Motor neuron (in vitro differentiated cells): ENCODE measurements around the gene FCHSD2. TPM values are rescaled to one million over a fixed set of nuclear protein-coding genes. Genes with fewer than 3 reads are reported as not detected.
"Not testable (repeated sequence)": the region's sequence is repeated elsewhere in the genome, so short reads cannot be mapped to it uniquely, and the experiment has no call there.

Source experiments
- ATAC-seq, 8 experiments: fragments of 200-7000 bp; cut with Tn5 transposase; replicated peaks in 6 of 8; 2 replicates each; pipeline ENCODE4 v1.8.0; 2021; ENCODE audit warnings: mild to moderate bottlenecking in 8 of 8, moderate library complexity in 8 of 8
- H3K27ac ChIP-seq, 2 donors: fragments of 250-450 bp; sonication (Bioruptor Pico); 2 replicates each; pipeline ENCODE4 v1.9.0; 2021; ENCODE audit warnings: antibody characterized with exemption in 2 of 2, mild to moderate bottlenecking in 2 of 2, moderate library complexity in 1 of 2
- H3K4me1 ChIP-seq, 2 donors: fragments of 250-450 bp; sonication (Bioruptor Pico); replicated peaks in 1 of 2; 2 replicates each; pipeline ENCODE4 v1.6.1; 2021; ENCODE audit warnings: antibody characterized with exemption in 2 of 2, mild to moderate bottlenecking in 2 of 2, moderate library complexity in 1 of 2
- H3K4me3 ChIP-seq, 5 donors: fragments of 250-450 bp; sonication (Bioruptor Pico); 2 replicates each; pipeline ENCODE4 v1.9.0; 2021; ENCODE audit warnings: antibody characterized with exemption in 5 of 5, mild to moderate bottlenecking in 5 of 5, moderate library complexity in 4 of 5
- WGBS, 10 experiments: fragments of 450-650 bp; shearing (Covaris generic); methylation state at CpG; one replicate each; pipeline ENCODE4 v1.0.0; 2022; 5-methylcytosine and 5-hydroxymethylcytosine counted together
- in situ Hi-C, 9 experiments: fragments of 400-800 bp; cut with MboI; loops; one replicate each; pipeline ENCODE4 v1.15.0; 2021; ENCODE audit warnings: low sequenced_read_pairs in 9 of 9, low pct_unique_long_range_greater_than_20kb in 2 of 9; ENCODE audit not compliant: unreplicated experiment in 9 of 9
- total RNA-seq, 8 experiments: library from RNA; unstranded; fragments of 300-600 nt; gene quantifications; 2 replicates each; pipeline versions ENCODE4 v1.2.3 to v1.2.4, GENCODE V29; 2022

The FCHSD2 gene
- total RNA-seq, 8 experiments from 2014 or later = 11.6 to 22.1 (median 18.0) TPM

DNA sequence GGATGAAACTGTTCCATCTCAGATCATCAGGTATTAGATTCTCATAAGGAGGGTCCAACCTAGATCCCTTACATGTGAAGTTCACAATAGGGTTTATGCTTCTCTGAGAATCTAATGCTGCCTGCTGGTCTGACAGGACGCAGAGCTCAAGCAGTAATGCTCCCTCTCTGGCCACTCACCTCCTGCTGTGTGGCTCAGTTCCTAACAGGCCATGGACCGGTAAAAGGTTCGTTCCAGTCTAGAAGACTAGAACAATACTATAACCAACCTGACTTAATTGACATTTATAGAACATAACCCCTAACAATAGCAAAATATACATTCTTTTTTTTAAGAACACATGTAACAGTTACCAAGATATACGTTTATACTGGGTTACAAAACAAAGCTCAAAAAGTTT, 282.1 kb downstream of the FCHSD2 start:
- peaks cover 0 to 2% of the 10 kb centered on the region in 2 donors for H3K4me1 ChIP-seq
- no peak overlapping the region for H3K27ac ChIP-seq
- ATAC-seq = no peak
- in situ Hi-C loops = loop anchor here in 1 of 9 experiments (25.0 kb wide), 1 partner anchor 277 kb away; the partner anchor contains the start of gene FCHSD2
- WGBS, 10 experiments = 89 to 100% (median 99%) methylated on average over 1 to 4 of the region's 4 CpGs
- no peak overlapping the region for H3K4me3 ChIP-seq

DNA sequence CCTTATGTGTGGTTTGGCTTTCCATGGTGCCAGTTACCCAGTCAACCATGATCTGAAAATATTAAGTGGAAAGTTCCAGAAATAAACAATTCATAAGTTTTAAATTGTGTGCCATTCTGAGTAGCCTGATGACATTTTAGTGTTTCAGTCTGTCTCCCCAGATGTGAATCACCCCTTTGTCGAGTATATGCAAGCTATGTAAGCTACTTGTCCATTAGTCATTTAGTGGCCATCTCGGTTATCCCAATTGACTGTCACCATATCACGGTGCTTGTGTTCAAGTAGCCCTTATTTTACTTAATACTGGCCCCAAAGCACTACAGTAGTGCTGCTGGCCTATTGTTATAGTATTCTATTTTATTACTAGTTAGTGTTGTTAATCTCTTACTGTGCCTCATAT, 283.0 kb downstream of the FCHSD2 start:
- Histone ChIP-seq H3K4me3 (no peak overlapping the region), H3K4me1 (no peaks in the 10 kb centered on the region), H3K27ac (no peak overlapping the region)
- ATAC-seq = no peak
- in situ Hi-C loops = loop anchor here in 1 of 9 experiments (25.0 kb wide), 1 partner anchor 278 kb away; the partner anchor contains the start of gene FCHSD2
- 0 to 100% (median 50%) methylated on average over 1 to 3 of the region's 3 CpGs; no CpG with 5 or more reads in 5 of the 10 experiments for WGBS, 10 experiments

- WGBS, 10 experiments = 90 to 100% (median 100%) methylated on average over 1 to 2 of the region's 2 CpGs; no CpG with 5 or more reads in 2 of the 10 experiments
- not testable (repeated sequence) for H3K4me3 ChIP-seq, H3K4me1 ChIP-seq, H3K27ac ChIP-seq, ATAC-seq
- in situ Hi-C loops = loop anchor here in 1 of 9 experiments (25.0 kb wide), 1 partner anchor 279 kb away; the partner anchor contains the start of gene FCHSD2
Observed at GRCh38 chr11:72858267-72858666, 283.9 kb downstream of the FCHSD2 start.

DNA sequence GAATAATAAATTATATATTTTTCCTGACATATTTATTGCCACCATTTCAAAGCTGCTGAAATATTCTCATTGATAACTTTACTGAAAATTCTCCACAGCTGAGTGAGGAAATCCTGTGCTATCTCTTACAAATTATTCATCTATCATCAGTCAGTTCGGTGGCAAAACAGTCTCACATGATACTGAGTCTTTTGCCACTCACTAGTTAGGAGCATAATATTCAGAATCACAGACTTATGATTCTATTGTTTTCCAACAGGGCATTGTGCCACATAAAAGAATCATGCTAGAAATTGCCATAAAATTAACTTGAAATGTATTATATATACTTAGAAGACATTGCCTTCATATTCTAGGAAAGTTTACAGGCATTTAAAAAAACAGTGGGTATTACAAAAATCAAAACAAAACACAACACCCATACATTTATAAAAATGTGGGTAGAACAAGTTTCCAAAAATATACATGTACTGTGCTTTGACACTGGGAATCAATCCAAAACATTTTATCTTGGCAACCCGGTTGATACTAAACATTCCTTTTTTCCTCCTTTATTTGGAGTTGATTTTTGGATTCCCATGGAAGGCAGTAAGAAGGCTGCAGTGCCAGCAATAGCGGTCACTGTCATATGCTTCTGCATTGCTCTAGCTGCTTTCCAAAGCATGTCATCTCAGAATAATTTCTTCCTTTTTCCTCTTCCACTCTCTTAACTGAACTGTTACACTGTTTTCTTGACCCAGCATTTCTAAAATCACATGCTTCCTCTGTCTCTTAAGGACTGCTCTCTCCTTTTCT, 285.4 kb downstream of the FCHSD2 start:
- WGBS, 10 experiments = 4 to 100% (median 36%) methylated on average over 1 to 3 of the region's 3 CpGs; no CpG with 5 or more reads in 2 of the 10 experiments
- peak in 2 of 8 experiments; percentile 17 to 27 for ATAC-seq
- no peaks in the 10 kb centered on the region for H3K4me1 ChIP-seq
- in situ Hi-C loops = loop anchor here in 1 of 9 experiments (25.0 kb wide), 1 partner anchor 281 kb away; the partner anchor contains the start of gene FCHSD2
- H3K4me3 ChIP-seq = no peak overlapping the region
- no peak overlapping the region for H3K27ac ChIP-seq

- Histone ChIP-seq H3K4me3 (no peak overlapping the region), H3K4me1 (no peaks in the 10 kb centered on the region), H3K27ac (no peak overlapping the region)
- no peak for ATAC-seq
- WGBS, 10 experiments = 69 to 100% (median 96%) methylated on average over 1 to 3 of the region's 3 CpGs; no CpG with 5 or more reads in 1 of the 10 experiments
- in situ Hi-C loops = loop anchor here in 1 of 9 experiments (25.0 kb wide), 1 partner anchor 281 kb away; the partner anchor contains the start of gene FCHSD2
Observed at GRCh38 chr11:72856065-72856464, 286.1 kb downstream of the FCHSD2 start.

GRCh38 chr11:72851726-72852125, 290.4 kb downstream of the FCHSD2 start:
- H3K4me1 ChIP-seq = no peaks in the 10 kb centered on the region
- H3K27ac ChIP-seq = no peak overlapping the region
- no peak overlapping the region for H3K4me3 ChIP-seq
- no peak for ATAC-seq
- in situ Hi-C loops = loop anchor here in 1 of 9 experiments (25.0 kb wide), 1 partner anchor 286 kb away; the partner anchor contains the start of gene FCHSD2
- 60 to 100% (median 93%) methylated on average over 1 to 4 of the region's 4 CpGs for WGBS, 10 experiments

DNA sequence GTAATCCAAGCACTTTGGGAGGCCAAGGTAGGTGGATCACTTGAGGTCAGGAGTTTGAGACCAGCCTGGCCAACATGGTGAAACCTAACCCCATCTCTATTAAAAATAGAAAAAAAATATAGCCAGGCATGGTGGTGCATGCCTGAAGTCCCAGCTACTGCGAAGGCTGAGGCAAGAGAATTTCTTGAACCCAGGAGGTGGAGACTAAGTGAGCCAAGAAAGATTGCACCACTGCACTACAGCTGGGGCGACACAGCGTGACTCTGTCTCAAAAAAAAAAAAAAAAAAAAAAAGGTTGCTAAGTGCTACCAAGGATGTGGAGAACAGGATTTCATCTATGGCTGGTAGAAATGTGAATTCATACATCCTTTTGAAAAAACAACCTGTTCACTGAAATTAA, 291.3 kb downstream of the FCHSD2 start:
- Histone ChIP-seq H3K4me1 (no peaks in the 10 kb centered on the region), H3K4me3 (no peak overlapping the region), H3K27ac (no peak overlapping the region)
- 86 to 100% (median 100%) methylated on average over 1 to 3 of the region's 3 CpGs; no CpG with 5 or more reads in 1 of the 10 experiments for WGBS, 10 experiments
- ATAC-seq = no peak
- in situ Hi-C loops = loop anchor here in 1 of 9 experiments (25.0 kb wide), 1 partner anchor 286 kb away; the partner anchor contains the start of gene FCHSD2

DNA sequence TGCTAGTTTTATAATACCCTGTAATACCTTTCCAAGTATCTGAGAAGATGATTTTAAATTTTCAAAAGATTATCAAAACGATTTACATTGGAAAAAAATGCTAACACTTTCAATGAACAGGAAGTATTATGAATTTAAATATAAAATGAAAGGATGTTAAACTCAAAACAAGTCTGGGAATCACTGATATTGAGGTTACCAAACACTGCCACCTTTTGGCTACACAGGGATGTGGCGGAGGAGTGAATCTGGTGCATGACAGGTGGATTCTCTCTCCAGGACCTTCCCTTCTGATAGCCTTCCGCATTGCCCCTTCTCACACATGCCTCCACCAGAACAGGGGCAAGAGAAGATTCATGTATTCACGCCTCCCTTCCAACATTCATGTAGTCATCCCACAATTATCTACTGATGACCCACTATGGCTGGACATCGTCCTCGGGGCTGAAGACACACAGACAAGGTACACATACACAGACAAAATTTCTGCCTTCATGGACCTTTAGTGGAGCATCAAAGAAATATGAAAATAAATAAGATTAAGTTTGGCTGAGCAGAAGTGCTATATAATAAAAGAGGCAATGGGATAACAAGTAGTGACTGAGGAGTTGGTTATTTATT, 293.2 kb downstream of the FCHSD2 start:
- ATAC-seq = peak in 3 of 8 experiments; percentile 50 to 62 (median 57)
- Histone ChIP-seq H3K4me1 (no peaks in the 10 kb centered on the region), H3K4me3 (no peak overlapping the region), H3K27ac (no peak overlapping the region)
- WGBS, 10 experiments = 0 to 76% (median 63%) methylated on average over 1 to 6 of the region's 6 CpGs
- in situ Hi-C loops = loop anchor here in 3 of 9 experiments (25.0 kb wide), 2 partner anchors 338 to 388 kb away; no protein-coding TSS in a partner anchor

DNA sequence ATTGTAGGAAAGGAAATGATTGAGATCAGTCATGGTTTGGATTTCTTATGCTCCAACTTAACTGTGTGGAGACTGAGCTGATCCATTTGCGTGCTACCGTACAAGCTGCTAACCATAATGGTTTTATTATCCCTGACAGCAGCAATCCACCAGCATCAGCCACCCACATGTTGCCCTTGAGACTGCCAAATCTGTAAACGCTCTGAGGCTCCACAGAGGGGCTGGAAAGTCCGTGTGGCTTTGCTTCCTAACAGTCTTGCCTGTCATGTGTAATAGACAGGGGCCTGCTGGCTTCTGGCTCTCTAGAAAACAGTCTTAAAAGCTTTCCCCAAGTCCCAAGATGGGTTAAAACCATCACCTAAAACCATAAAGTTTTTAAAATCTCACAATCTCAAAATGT, 297.8 kb downstream of the FCHSD2 start:
- no peak overlapping the region for H3K4me3 ChIP-seq
- no peak overlapping the region for H3K27ac ChIP-seq
- peak in 2 of 8 experiments; percentile 27 to 34 for ATAC-seq
- 40 to 100% (median 75%) methylated on average over 2 to 4 of the region's 4 CpGs; no CpG with 5 or more reads in 4 of the 10 experiments for WGBS, 10 experiments
- in situ Hi-C loops = loop anchor here in 3 of 9 experiments (25.0 kb wide), 2 partner anchors 343 to 393 kb away; no protein-coding TSS in a partner anchor
- no peaks in the 10 kb centered on the region for H3K4me1 ChIP-seq

DNA sequence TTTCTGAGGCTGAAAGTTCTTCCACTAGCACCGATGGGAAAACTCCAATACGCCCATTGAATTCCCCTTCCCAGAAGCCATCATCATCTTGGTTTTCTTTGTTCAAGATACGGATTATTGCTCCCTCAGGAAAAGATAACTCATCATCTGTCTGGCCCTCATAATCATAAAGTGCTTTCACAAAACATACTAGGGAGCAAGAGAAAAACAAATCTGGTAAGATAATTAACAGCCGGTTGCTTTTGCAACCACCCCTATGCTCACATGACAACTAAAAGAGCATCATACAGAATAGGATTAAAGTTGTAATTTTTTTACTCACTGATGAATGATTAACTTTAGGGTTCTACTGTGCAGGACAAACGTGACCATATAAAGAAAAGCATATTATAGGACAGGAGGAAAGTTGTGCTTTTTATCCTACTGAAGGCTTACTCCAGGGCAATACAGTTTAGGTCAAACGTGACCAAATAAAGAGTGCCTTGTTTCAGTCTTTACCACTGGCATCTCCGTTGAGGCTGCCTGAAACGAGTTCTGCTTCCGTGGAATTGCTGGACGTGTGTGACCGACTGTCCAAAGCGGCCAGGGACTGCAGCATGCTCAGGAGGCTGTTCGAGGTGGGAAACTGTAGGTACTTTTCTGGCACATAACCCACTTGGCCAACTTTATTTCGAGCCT, 299.3 kb downstream of the FCHSD2 start:
- no peak overlapping the region for H3K4me3 ChIP-seq
- no peak for ATAC-seq
- in situ Hi-C loops = loop anchor here in 3 of 9 experiments (25.0 kb wide), 2 partner anchors 345 to 395 kb away; no protein-coding TSS in a partner anchor
- WGBS, 10 experiments = 47 to 96% (median 89%) methylated on average over 2 to 11 of the region's 14 CpGs
- no peak overlapping the region for H3K27ac ChIP-seq
- H3K4me1 ChIP-seq = no peaks in the 10 kb centered on the region

DNA sequence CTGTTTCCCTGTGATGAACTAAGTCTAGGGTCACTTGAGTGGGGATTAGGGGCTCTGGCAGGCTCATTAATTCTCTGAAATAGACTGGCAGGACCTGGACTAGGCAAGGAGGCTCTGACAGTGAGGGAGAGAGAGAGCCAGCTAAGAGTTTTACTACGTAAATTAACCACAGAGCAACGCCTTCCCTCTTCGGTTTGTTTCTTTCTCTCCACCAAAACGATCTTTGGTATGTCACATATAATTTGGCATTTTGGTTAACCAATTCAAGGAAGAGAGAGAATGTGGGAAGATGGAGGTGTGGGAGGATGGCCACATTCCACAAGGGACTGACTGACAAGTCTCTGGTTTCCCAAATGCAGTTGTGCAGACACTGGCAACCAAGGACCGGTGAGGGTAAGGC, 300.0 kb downstream of the FCHSD2 start:
- in situ Hi-C loops = loop anchor here in 3 of 9 experiments (25.0 kb wide), 2 partner anchors 345 to 395 kb away; no protein-coding TSS in a partner anchor
- Histone ChIP-seq H3K4me1 (no peaks in the 10 kb centered on the region), H3K4me3 (no peak overlapping the region), H3K27ac (no peak overlapping the region)
- ATAC-seq = no peak
- WGBS, 10 experiments = 69 to 100% (median 88%) methylated on average over 1 to 4 of the region's 5 CpGs; no CpG with 5 or more reads in 2 of the 10 experiments

- in situ Hi-C loops = loop anchor here in 3 of 9 experiments (25.0 kb wide), 2 partner anchors 346 to 396 kb away; no protein-coding TSS in a partner anchor
- H3K4me1 ChIP-seq = peaks cover 0 to 3% of the 10 kb centered on the region in 2 donors
- no peak overlapping the region for H3K4me3 ChIP-seq
- 40 to 100% (median 75%) methylated on average over 1 to 7 of the region's 7 CpGs; no CpG with 5 or more reads in 6 of the 10 experiments for WGBS, 10 experiments
- ATAC-seq = no peak
- H3K27ac ChIP-seq = no peak overlapping the region
Observed at GRCh38 chr11:72841397-72841796, 300.7 kb downstream of the FCHSD2 start.
